IPS-18c (cell line): ENCODE data around the gene CCDC152.

Experiments
- H3K4me3 ChIP-seq: 2 replicates; pipeline ENCODE4 v1.7.0; 2013; ENCODE audit warnings: low read depth, mild to moderate bottlenecking, low read length, moderate library complexity; ENCODE audit not compliant: insufficient read depth
- H3K9me3 ChIP-seq: one replicate; pipeline ENCODE4 v1.6.1; 2013; ENCODE audit warnings: mild to moderate bottlenecking, low read length, moderate library complexity; ENCODE audit not compliant: control insufficient read depth, insufficient read depth

The CCDC152 gene

DNA sequence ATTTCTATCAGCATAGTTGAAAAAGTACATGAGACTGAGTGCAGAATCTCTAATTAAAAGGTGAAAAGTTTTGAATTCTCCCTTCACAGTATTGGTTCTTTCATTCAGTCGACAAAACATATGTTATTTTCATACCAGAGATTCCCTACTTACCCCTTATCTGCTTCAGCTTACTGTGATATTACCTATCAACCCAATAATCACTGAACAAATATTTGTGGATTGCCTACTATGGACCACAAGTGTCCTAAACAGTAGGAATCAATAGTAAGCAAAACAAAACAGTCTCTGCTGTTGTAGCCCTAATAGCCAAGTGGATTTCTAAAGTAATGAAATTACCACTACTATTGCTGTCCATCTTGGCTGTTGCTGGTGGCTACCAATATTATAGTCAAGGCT is 11.5 kb downstream of the CCDC152 start:
- Histone ChIP-seq H3K4me3 (no peak overlapping the region), H3K9me3 (no peaks in the 10 kb centered on the region)

- no peaks in the 10 kb centered on the region for H3K9me3 ChIP-seq
- no peak overlapping the region for H3K4me3 ChIP-seq
These were observed 13.4 kb downstream of the CCDC152 start for GRCh38 chr5:42770003-42770402.

- no peak overlapping the region for H3K4me3 ChIP-seq
These were observed 15.8 kb downstream of the CCDC152 start for GRCh38 chr5:42772265-42772993.

GRCh38 chr5:42779083-42779482 is 22.5 kb downstream of the CCDC152 start:
- no peak overlapping the region for H3K4me3 ChIP-seq
- no peaks in the 10 kb centered on the region for H3K9me3 ChIP-seq

More at GRCh38 chr5:42772265-42772993, 15.8 kb downstream of the CCDC152 start:
- H3K9me3 ChIP-seq: no peaks in the 10 kb centered on the region

DNA sequence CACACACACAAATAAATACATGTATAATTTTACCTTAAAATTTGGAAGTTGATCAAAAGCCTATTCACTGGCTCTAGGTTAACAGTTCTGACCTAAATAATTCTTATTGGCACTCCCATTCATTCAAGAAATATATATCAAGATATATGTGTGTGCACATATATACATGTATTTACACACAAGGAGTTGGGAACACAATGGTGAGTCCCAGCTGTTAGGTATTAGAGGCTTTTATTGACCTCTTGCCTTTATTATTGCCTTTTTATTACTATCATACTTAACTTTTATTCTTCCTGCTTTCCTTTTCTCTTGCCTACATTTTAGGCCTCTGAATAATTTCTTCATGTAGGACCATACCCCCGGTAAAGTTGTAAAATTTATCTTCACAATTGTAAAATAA is 25.0 kb downstream of the CCDC152 start:
- Histone ChIP-seq H3K9me3 (no peaks in the 10 kb centered on the region), H3K4me3 (no peak overlapping the region)

- no peak overlapping the region for H3K4me3 ChIP-seq
- no peaks in the 10 kb centered on the region for H3K9me3 ChIP-seq
These were observed 27.5 kb downstream of the CCDC152 start for GRCh38 chr5:42784132-42784531.

DNA sequence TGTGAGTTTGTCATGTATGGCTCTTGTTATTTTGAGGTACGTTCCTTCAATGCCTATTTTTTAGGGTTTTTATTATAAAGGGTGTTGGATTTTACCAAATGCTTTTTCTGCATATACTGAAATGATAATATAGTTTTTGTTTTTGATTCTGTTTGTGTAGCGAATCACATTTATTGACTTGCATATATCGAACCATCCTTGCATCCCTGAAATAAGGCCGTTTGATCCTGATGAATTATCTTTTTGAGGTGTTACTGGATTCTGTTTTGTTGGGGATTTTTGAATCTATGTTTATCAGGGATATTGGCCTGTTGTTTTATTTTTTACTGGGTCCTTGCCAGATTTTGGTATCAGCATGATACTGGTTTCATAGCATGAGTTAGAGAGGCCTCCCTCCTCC is 29.1 kb downstream of the CCDC152 start:
- Histone ChIP-seq H3K9me3 (no peaks in the 10 kb centered on the region), H3K4me3 (no peak overlapping the region)

- no peaks in the 10 kb centered on the region for H3K9me3 ChIP-seq
- H3K4me3 ChIP-seq: no peak overlapping the region
These were observed 30.5 kb downstream of the CCDC152 start for GRCh38 chr5:42787073-42787472.

DNA sequence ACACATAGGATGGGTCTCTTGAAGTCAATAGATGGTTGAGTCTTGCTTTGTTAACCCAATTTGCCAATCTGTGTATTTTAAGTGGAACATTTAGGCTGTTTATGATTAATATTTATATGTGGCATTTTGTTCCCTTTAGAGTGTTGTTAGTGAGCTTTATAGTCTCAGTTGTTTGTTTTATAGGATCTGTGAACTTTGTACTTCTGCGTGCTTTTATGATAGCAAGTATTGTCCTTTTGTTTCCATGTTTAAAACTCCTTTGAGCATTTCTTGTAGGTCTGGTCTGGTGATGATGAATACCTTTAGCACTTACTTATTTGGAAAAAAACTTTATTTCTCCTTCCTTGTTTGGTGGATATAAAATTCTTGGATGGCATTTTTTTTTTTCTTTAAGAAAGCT is 31.2 kb downstream of the CCDC152 start:
- no peaks in the 10 kb centered on the region for H3K9me3 ChIP-seq
- no peak overlapping the region for H3K4me3 ChIP-seq

DNA sequence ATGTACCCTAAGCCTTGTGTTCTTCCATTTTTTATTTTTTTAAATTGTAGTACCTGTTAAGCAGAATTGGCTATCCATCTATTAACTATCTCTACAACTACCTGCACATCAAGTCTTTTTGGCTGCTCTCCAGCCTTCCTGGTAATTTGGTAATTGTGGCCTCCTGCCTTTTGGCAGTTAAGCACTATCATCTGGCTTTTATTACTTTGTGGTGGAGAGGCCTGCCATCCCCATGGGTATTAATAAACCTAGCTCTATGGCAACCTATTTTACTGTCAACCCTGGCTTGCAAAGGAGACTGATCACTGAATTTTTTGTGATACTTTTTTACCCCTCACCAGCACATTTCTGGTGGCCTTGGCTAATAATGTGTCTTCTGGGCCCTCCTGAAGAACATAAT is 34.5 kb downstream of the CCDC152 start:
- Histone ChIP-seq H3K4me3 (no peak overlapping the region), H3K9me3 (no peaks in the 10 kb centered on the region)

GRCh38 chr5:42798284-42799240 is 41.9 kb downstream of the CCDC152 start:
- Histone ChIP-seq H3K9me3 (no peaks in the 10 kb centered on the region), H3K4me3 (no peak overlapping the region)

DNA sequence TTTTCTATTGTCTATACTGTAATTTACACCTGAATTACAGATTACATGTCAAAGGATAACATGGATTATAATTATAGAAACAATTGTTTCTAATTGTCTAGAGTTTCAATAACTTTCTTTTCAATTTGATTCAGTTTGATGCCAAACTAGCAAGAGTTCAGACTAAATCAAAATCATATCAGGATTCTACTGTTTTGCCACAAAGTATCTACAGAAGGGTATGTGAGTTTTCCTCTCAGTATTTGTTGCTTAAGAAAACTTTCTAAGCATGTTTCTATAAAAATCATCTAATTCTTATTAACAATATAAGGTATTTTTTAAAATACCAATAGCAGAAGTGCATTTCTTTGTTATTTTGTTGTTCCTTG is 42.6 kb downstream of the CCDC152 start:
- Histone ChIP-seq H3K4me3 (no peak overlapping the region), H3K9me3 (no peaks in the 10 kb centered on the region)

DNA sequence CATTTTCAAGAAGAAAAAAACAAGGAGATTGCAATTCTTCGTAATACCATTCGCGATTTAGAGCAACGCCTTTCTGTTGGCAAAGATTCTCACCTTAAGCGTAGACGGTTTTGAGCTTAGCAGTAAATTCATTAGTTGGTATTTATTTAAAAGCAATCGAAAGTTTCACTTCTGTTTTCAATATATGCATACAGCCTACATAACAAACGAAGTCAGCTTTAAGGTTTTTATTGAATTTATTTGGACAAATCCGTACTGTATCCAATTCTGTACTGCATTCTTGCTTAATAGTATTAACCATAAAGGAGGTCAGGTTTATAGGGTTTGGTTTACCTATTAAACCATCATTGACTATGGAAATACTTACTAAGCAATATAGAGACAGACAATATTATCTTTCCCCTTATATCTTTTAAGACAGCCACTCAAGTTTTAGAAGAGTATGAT is 43.1 kb downstream of the CCDC152 start:
- no peaks in the 10 kb centered on the region for H3K9me3 ChIP-seq
- H3K4me3 ChIP-seq: no peak overlapping the region

GRCh38 chr5:42800748-42801330 is 44.2 kb downstream of the CCDC152 start:
- Histone ChIP-seq H3K9me3 (no peaks in the 10 kb centered on the region), H3K4me3 (no peak overlapping the region)

GRCh38 chr5:42801516-42802166 is 45.0 kb downstream of the CCDC152 start:
- Histone ChIP-seq H3K4me3 (no peak overlapping the region), H3K9me3 (no peaks in the 10 kb centered on the region)

DNA sequence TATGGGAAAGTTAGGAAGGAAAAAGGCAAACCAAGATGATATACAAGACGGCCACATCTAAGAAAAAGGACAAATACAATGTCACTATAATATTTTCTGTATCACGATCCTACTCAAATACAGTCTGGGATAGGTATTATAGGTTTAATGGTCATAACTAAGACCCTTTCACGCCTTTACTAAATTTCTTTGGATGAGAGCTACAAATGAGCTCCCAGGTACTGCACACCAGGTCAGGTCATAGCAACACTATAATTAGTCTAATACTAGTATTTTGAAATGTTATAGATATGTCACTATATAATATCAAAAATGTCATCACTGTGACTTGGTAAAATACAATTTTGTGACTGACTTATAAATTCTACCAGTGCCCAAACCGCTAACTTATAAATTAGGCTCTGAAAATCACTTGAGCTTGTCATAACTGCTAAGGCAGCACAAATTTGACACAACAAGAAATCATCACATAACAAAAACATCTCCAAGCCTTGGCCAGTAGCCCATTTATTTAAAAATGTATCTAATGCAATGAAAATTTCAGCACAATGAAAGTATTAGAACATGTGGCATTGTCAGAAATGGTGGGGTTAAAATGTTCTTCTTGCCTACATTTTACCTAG is 48.2 kb downstream of the CCDC152 start:
- Histone ChIP-seq H3K9me3 (no peaks in the 10 kb centered on the region), H3K4me3 (no peak overlapping the region)
